Activated T-helper 1 cell treated with anti-CD3 and anti-CD28 coated beads, Interleukin-12 subunit alpha, Interleukin-12 subunit beta, Interleukin-2, Interleukin-4 antibody, amounts not matched to agents 30 ng/mL and 10 ng/mL and 1 ng/mL, durations not matched to agents 14 hours and 24 hours and 36 hours (primary cell): ENCODE measurements around the gene NEK11. TPM values are rescaled to one million over a fixed set of nuclear protein-coding genes. Genes with fewer than 3 reads are reported as not detected.

Experiments used
- DNase-seq: peaks from one replicate; pipeline ENCODE4 v3.0.0; 2021; ENCODE audit warnings: low spot score
- H3K27ac Mint-ChIP-seq: one replicate; pipeline ENCODE4 v1.8.0; 2021; ENCODE audit warnings: mild to moderate bottlenecking, mixed read lengths
- H3K27me3 Mint-ChIP-seq: one replicate; pipeline ENCODE4 v1.8.0; 2022; ENCODE audit warnings: mild to moderate bottlenecking, moderate library complexity, mixed read lengths; ENCODE audit not compliant: insufficient read depth
- H3K36me3 Mint-ChIP-seq: one replicate; pipeline ENCODE4 v1.8.0; 2021; ENCODE audit warnings: low read depth, mixed read lengths
- H3K4me1 Mint-ChIP-seq: one replicate; pipeline ENCODE4 v1.8.0; 2021; ENCODE audit warnings: low read depth, mixed read lengths
- H3K4me3 Mint-ChIP-seq: one replicate; pipeline ENCODE4 v1.8.0; 2021; ENCODE audit warnings: mild to moderate bottlenecking, moderate library complexity, mixed read lengths
- H3K9me3 Mint-ChIP-seq: one replicate; pipeline ENCODE4 v1.8.0; 2021; ENCODE audit warnings: mixed read lengths
- intact Hi-C: fragments of 100-400 bp; cut with micrococcal nuclease; formaldehyde crosslinking; loops from one replicate; pipeline ENCODE4 v1.15.1; 2024
- total RNA-seq: library from RNA; stranded (reverse); gene quantifications from 2 replicates; pipeline ENCODE4 v1.2.3, GENCODE V29; 2022

NEK11 gene
- total RNA-seq, 1 donor from 2014 or later, result 1.2 TPM

GRCh38 chr3:131091768-131092167 is 65.1 kb downstream of the NEK11 start:
- H3K36me3 Mint-ChIP-seq, result no peaks in the 10 kb centered on the region
- no peaks in the 10 kb centered on the region for H3K4me1 Mint-ChIP-seq
- H3K4me3 Mint-ChIP-seq, result no peak overlapping the region
- intact Hi-C loops, result no loop called here
- no peaks in the 10 kb centered on the region for H3K9me3 Mint-ChIP-seq
- H3K27ac Mint-ChIP-seq, result no peak overlapping the region
- peaks cover 4% of the 10 kb centered on the region for H3K27me3 Mint-ChIP-seq
- no peak for DNase-seq

GRCh38 chr3:131107637-131108433 is 81.2 kb downstream of the NEK11 start:
- no peak overlapping the region for H3K27ac Mint-ChIP-seq
- no peaks in the 10 kb centered on the region for H3K4me1 Mint-ChIP-seq
- no peak for DNase-seq
- H3K36me3 Mint-ChIP-seq, result no peaks in the 10 kb centered on the region
- no peaks in the 10 kb centered on the region for H3K9me3 Mint-ChIP-seq
- intact Hi-C loops, result no loop called here
- peaks cover 3% of the 10 kb centered on the region for H3K27me3 Mint-ChIP-seq
- H3K4me3 Mint-ChIP-seq, result no peak overlapping the region

- H3K27me3 Mint-ChIP-seq, result peaks cover 3% of the 10 kb centered on the region
- no peaks in the 10 kb centered on the region for H3K4me1 Mint-ChIP-seq
- intact Hi-C loops, result no loop called here
- no peaks in the 10 kb centered on the region for H3K36me3 Mint-ChIP-seq
- H3K4me3 Mint-ChIP-seq, result no peak overlapping the region
- H3K9me3 Mint-ChIP-seq, result no peaks in the 10 kb centered on the region
- no peak overlapping the region for H3K27ac Mint-ChIP-seq
- no peak for DNase-seq
Measured at GRCh38 chr3:131109156-131109555, 82.5 kb downstream of the NEK11 start.

GRCh38 chr3:131110087-131110486 is 83.4 kb downstream of the NEK11 start:
- no peaks in the 10 kb centered on the region for H3K4me1 Mint-ChIP-seq

GRCh38 chr3:131114256-131114655 is 87.6 kb downstream of the NEK11 start:
- Mint-ChIP-seq H3K27me3 (peaks cover 3% of the 10 kb centered on the region), H3K36me3 (no peaks in the 10 kb centered on the region), H3K27ac (no peak overlapping the region), H3K4me3 (no peak overlapping the region), H3K9me3 (peaks cover 5% of the 10 kb centered on the region), H3K4me1 (no peaks in the 10 kb centered on the region)
- no peak for DNase-seq
- intact Hi-C loops, result no loop called here

More at GRCh38 chr3:131110087-131110486, 83.4 kb downstream of the NEK11 start:
- H3K9me3 Mint-ChIP-seq, result no peaks in the 10 kb centered on the region
- H3K27ac Mint-ChIP-seq, result no peak overlapping the region
- H3K36me3 Mint-ChIP-seq, result no peaks in the 10 kb centered on the region
- DNase-seq, result no peak
- intact Hi-C loops, result no loop called here
- no peak overlapping the region for H3K4me3 Mint-ChIP-seq
- peaks cover 3% of the 10 kb centered on the region for H3K27me3 Mint-ChIP-seq

GRCh38 chr3:131125684-131126083 is 99.0 kb downstream of the NEK11 start:
- no peak for DNase-seq
- Mint-ChIP-seq H3K27me3 (no peaks in the 10 kb centered on the region), H3K9me3 (no peaks in the 10 kb centered on the region)

GRCh38 chr3:131140891-131141290 is 114.2 kb downstream of the NEK11 start:
- H3K9me3 Mint-ChIP-seq, result peaks cover 11% of the 10 kb centered on the region

More at GRCh38 chr3:131125684-131126083, 99.0 kb downstream of the NEK11 start:
- Mint-ChIP-seq H3K4me1 (no peaks in the 10 kb centered on the region), H3K27ac (no peak overlapping the region), H3K36me3 (no peaks in the 10 kb centered on the region), H3K4me3 (no peak overlapping the region)
- intact Hi-C loops, result no loop called here

GRCh38 chr3:131141770-131142169 is 115.1 kb downstream of the NEK11 start:
- peaks cover 1% of the 10 kb centered on the region for H3K27me3 Mint-ChIP-seq
- no peaks in the 10 kb centered on the region for H3K36me3 Mint-ChIP-seq
- H3K4me3 Mint-ChIP-seq, result no peak overlapping the region
- no peak overlapping the region for H3K27ac Mint-ChIP-seq
- no peaks in the 10 kb centered on the region for H3K4me1 Mint-ChIP-seq
- peaks cover 11% of the 10 kb centered on the region for H3K9me3 Mint-ChIP-seq
- no peak for DNase-seq
- intact Hi-C loops, result no loop called here

More at GRCh38 chr3:131140891-131141290, 114.2 kb downstream of the NEK11 start:
- Mint-ChIP-seq H3K36me3 (no peaks in the 10 kb centered on the region), H3K27ac (no peak overlapping the region), H3K4me1 (no peaks in the 10 kb centered on the region), H3K4me3 (no peak overlapping the region), H3K27me3 (peaks cover 1% of the 10 kb centered on the region)
- DNase-seq, result no peak
- intact Hi-C loops, result no loop called here

GRCh38 chr3:131142580-131142979 is 115.9 kb downstream of the NEK11 start:
- peaks cover 11% of the 10 kb centered on the region for H3K9me3 Mint-ChIP-seq
- no peak for DNase-seq
- H3K4me3 Mint-ChIP-seq, result no peak overlapping the region
- intact Hi-C loops, result no loop called here
- no peak overlapping the region for H3K27ac Mint-ChIP-seq
- peaks cover 5% of the 10 kb centered on the region for H3K27me3 Mint-ChIP-seq
- H3K4me1 Mint-ChIP-seq, result no peaks in the 10 kb centered on the region
- H3K36me3 Mint-ChIP-seq, result no peaks in the 10 kb centered on the region

GRCh38 chr3:131143802-131144201 is 117.1 kb downstream of the NEK11 start:
- no peaks in the 10 kb centered on the region for H3K36me3 Mint-ChIP-seq
- no peak overlapping the region for H3K27ac Mint-ChIP-seq
- H3K4me1 Mint-ChIP-seq, result no peaks in the 10 kb centered on the region
- intact Hi-C loops, result no loop called here
- H3K9me3 Mint-ChIP-seq, result peaks cover 11% of the 10 kb centered on the region
- peaks cover 5% of the 10 kb centered on the region for H3K27me3 Mint-ChIP-seq
- no peak overlapping the region for H3K4me3 Mint-ChIP-seq
- DNase-seq, result no peak

GRCh38 chr3:131147534-131147933 is 120.9 kb downstream of the NEK11 start:
- no peak overlapping the region for H3K27ac Mint-ChIP-seq
- intact Hi-C loops, result no loop called here
- H3K36me3 Mint-ChIP-seq, result no peaks in the 10 kb centered on the region
- no peaks in the 10 kb centered on the region for H3K4me1 Mint-ChIP-seq
- no peak overlapping the region for H3K4me3 Mint-ChIP-seq
- DNase-seq, result no peak
- peaks cover 6% of the 10 kb centered on the region for H3K27me3 Mint-ChIP-seq
- no peaks in the 10 kb centered on the region for H3K9me3 Mint-ChIP-seq

- no peak for DNase-seq
- Mint-ChIP-seq H3K36me3 (no peaks in the 10 kb centered on the region), H3K27me3 (peaks cover 5% of the 10 kb centered on the region), H3K27ac (no peak overlapping the region), H3K9me3 (no peaks in the 10 kb centered on the region), H3K4me3 (no peak overlapping the region), H3K4me1 (no peaks in the 10 kb centered on the region)
- intact Hi-C loops, result no loop called here
Measured at GRCh38 chr3:131158434-131158833, 131.8 kb downstream of the NEK11 start.

- Mint-ChIP-seq H3K27me3 (peaks cover 8% of the 10 kb centered on the region), H3K4me3 (no peak overlapping the region)
Measured at GRCh38 chr3:131162516-131162915, 135.8 kb downstream of the NEK11 start.

More at GRCh38 chr3:131162516-131162915, 135.8 kb downstream of the NEK11 start:
- no peak overlapping the region for H3K27ac Mint-ChIP-seq
- no peaks in the 10 kb centered on the region for H3K9me3 Mint-ChIP-seq
- no peaks in the 10 kb centered on the region for H3K36me3 Mint-ChIP-seq
- intact Hi-C loops, result no loop called here
- H3K4me1 Mint-ChIP-seq, result no peaks in the 10 kb centered on the region
- DNase-seq, result no peak
